HepG2 (cell line): ENCODE data around the gene PRRG3.

Experiments used
- ATF7 ChIP-seq, 2 experiments: fragments of 450-650 bp in 1 of 2; sonication (generic) in 1 of 2; formaldehyde crosslinking in 1 of 2; IDR thresholded peaks; 2 replicates each; pipeline versions ENCODE4 v1.4.0 to v1.6.1; 2016 to 2020; ENCODE audit warnings: antibody characterized with exemption in 1 of 2, mild to moderate bottlenecking in 1 of 2, missing genetic modification reagents in 1 of 2
- CBX5 ChIP-seq: sonication (generic); formaldehyde crosslinking; IDR thresholded peaks from 2 replicates; pipeline ENCODE4 v1.4.0; 2020; ENCODE audit warnings: missing genetic modification reagents, borderline replicate concordance
- ZBTB7A ChIP-seq: sonication (generic); formaldehyde crosslinking; IDR thresholded peaks from 2 replicates; pipeline ENCODE4 v1.8.0; 2022; ENCODE audit warnings: mild to moderate bottlenecking, missing genetic modification reagents
- ZFP37 ChIP-seq: sonication (generic); formaldehyde crosslinking; IDR thresholded peaks from 2 replicates; pipeline ENCODE4 v1.4.0; 2020; ENCODE audit warnings: missing genetic modification reagents, borderline replicate concordance
- ZNF556 ChIP-seq: sonication (generic); formaldehyde crosslinking; IDR thresholded peaks from 2 replicates; pipeline ENCODE4 v1.4.0; 2020; ENCODE audit warnings: mild to moderate bottlenecking, missing genetic modification reagents, borderline replicate concordance
- ZZZ3 ChIP-seq: sonication (generic); formaldehyde crosslinking; IDR thresholded peaks from 2 replicates; pipeline ENCODE4 v1.4.0; 2020; ENCODE audit warnings: missing genetic modification reagents, mild to moderate bottlenecking, borderline replicate concordance
- TF ChIP-seq, protein P1 (sequence below): sonication (generic); formaldehyde crosslinking; conservative IDR thresholded peaks from 2 replicates; pipeline ENCODE4 v1.8.1; 2023; ENCODE audit warnings: missing genetic modification reagents
- TF ChIP-seq, protein P2 (sequence below): sonication (generic); formaldehyde crosslinking; IDR thresholded peaks from 2 replicates; pipeline ENCODE4 v1.5.0; 2020; ENCODE audit warnings: mild to moderate bottlenecking, missing genetic modification reagents, moderate library complexity

DNA sequence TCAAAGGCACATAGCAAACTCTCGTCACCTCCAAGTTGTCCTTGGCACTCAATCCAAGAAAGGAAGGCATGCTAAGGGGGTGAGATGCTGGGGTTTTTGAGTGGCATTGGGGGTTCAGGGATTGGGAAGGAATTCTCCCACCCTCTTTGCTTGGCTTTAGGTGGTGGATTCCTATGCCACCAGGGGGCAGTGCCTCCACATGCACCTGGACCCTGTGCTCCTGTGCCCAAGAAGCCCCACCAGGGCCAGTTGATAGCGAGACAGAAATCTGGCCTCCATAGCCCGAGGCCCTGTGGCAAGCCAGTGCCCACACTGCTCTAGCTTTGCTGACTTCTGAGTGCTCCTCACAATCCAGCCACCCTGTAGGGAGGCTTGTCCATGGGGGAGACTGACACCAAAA lies 18.6 kb downstream of the PRRG3 start:
- no peak for TF ChIP-seq ZFP37
- no peak for TF ChIP-seq ZZZ3 (CRISPR knock-in tag)
- TF ChIP-seq, protein P1, sequence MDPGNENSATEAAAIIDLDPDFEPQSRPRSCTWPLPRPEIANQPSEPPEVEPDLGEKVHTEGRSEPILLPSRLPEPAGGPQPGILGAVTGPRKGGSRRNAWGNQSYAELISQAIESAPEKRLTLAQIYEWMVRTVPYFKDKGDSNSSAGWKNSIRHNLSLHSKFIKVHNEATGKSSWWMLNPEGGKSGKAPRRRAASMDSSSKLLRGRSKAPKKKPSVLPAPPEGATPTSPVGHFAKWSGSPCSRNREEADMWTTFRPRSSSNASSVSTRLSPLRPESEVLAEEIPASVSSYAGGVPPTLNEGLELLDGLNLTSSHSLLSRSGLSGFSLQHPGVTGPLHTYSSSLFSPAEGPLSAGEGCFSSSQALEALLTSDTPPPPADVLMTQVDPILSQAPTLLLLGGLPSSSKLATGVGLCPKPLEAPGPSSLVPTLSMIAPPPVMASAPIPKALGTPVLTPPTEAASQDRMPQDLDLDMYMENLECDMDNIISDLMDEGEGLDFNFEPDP (CRISPR knock-in tag), result no peak
- TF ChIP-seq, protein P2, sequence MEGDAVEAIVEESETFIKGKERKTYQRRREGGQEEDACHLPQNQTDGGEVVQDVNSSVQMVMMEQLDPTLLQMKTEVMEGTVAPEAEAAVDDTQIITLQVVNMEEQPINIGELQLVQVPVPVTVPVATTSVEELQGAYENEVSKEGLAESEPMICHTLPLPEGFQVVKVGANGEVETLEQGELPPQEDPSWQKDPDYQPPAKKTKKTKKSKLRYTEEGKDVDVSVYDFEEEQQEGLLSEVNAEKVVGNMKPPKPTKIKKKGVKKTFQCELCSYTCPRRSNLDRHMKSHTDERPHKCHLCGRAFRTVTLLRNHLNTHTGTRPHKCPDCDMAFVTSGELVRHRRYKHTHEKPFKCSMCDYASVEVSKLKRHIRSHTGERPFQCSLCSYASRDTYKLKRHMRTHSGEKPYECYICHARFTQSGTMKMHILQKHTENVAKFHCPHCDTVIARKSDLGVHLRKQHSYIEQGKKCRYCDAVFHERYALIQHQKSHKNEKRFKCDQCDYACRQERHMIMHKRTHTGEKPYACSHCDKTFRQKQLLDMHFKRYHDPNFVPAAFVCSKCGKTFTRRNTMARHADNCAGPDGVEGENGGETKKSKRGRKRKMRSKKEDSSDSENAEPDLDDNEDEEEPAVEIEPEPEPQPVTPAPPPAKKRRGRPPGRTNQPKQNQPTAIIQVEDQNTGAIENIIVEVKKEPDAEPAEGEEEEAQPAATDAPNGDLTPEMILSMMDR (CRISPR knock-in tag), result peak; percentile 63
- no peak for TF ChIP-seq ZBTB7A (CRISPR knock-in tag)
- no peak for TF ChIP-seq CBX5
- TF ChIP-seq ZNF556 (CRISPR knock-in tag), result no peak
- TF ChIP-seq ATF7 (IDR thresholded peaks at IDR 0.05), result no peak
- TF ChIP-seq ATF7 (CRISPR knock-in tag; IDR thresholded peaks at IDR 0.05), result no peak
